ENCODE measurements around the gene WDR18. TPM values are rescaled to one million over a fixed set of nuclear protein-coding genes. Genes with fewer than 3 reads are reported as not detected.

The WDR18 gene
- polyA plus RNA-seq, 1 of the 3 experiments (the other 2 are of a cell fraction) = 47.9 TPM

Small RNA genes within 50 kb of the gene (small RNA-seq; reads per million reads assigned to genes)
- gene RNU6-2 = 0.11 to 68.0 (median 1.3) reads per million in 7 experiments

Other genes starting within 250 kb of the WDR18 start
- gene MISP, start 233.2 kb upstream of the WDR18 start, polyA plus RNA-seq (2012; rRNA removed) = 0.03 and 0.08 TPM in 2 replicates
- 172 and 243 TPM in 2 replicates for gene PTBP1, start 186.9 kb upstream of the WDR18 start, polyA plus RNA-seq (2012; rRNA removed)
- 1.5 and 1.6 TPM in 2 replicates for gene PLPPR3, start 162.4 kb upstream of the WDR18 start, polyA plus RNA-seq (2012; rRNA removed)
- gene AZU1, start 156.5 kb upstream of the WDR18 start, polyA plus RNA-seq (2012; rRNA removed) = 0.15 TPM in 2 replicates
- not detected in 2 replicates for gene PRTN3, start 143.3 kb upstream of the WDR18 start, polyA plus RNA-seq (2012; rRNA removed)
- not detected in 2 replicates for gene ELANE, start 132.0 kb upstream of the WDR18 start, polyA plus RNA-seq (2012; rRNA removed)
- gene CFD, start 124.7 kb upstream of the WDR18 start, polyA plus RNA-seq (2012; rRNA removed) = 2.5 and 3.2 TPM in 2 replicates
- 30.0 and 40.6 TPM in 2 replicates for gene MED16, start 91.2 kb upstream of the WDR18 start, polyA plus RNA-seq (2012; rRNA removed)
- gene RNU6-9, start 90.9 kb upstream of the WDR18 start, polyA plus RNA-seq (2012; rRNA removed) = not detected in 2 replicates
- gene R3HDM4, start 71.1 kb upstream of the WDR18 start, polyA plus RNA-seq (2012; rRNA removed) = 39.2 and 41.4 TPM in 2 replicates
- gene KISS1R, start 67.0 kb upstream of the WDR18 start, polyA plus RNA-seq (2012; rRNA removed) = not detected in 2 replicates
- 4.4 and 8.6 TPM in 2 replicates for gene ARID3A, start 58.3 kb upstream of the WDR18 start, polyA plus RNA-seq (2012; rRNA removed)
- 1.5 and 1.8 TPM in 2 replicates for gene GRIN3B, start 16.1 kb downstream of the WDR18 start, polyA plus RNA-seq (2012; rRNA removed)
- 138 and 145 TPM in 2 replicates for gene TMEM259, start 36.8 kb downstream of the WDR18 start, polyA plus RNA-seq (2012; rRNA removed)
- gene RNU6-2, start 37.2 kb downstream of the WDR18 start, polyA plus RNA-seq (2012; rRNA removed) = not detected in 2 replicates
- 152 and 279 TPM in 2 replicates for gene CNN2, start 42.3 kb downstream of the WDR18 start, polyA plus RNA-seq (2012; rRNA removed)
- gene ABCA7, start 55.8 kb downstream of the WDR18 start, polyA plus RNA-seq (2012; rRNA removed) = 7.8 and 8.3 TPM in 2 replicates
- 2.8 and 4.2 TPM in 2 replicates for gene ARHGAP45, start 82.8 kb downstream of the WDR18 start, polyA plus RNA-seq (2012; rRNA removed)
- 238 and 283 TPM in 2 replicates for gene POLR2E, start 111.0 kb downstream of the WDR18 start, polyA plus RNA-seq (2012; rRNA removed)
- gene GPX4, start 119.6 kb downstream of the WDR18 start, polyA plus RNA-seq (2012; rRNA removed) = 566 and 925 TPM in 2 replicates
- 15.7 and 18.3 TPM in 2 replicates for gene SBNO2, start 189.9 kb downstream of the WDR18 start, polyA plus RNA-seq (2012; rRNA removed)
- 53.5 and 55.5 TPM in 2 replicates for gene STK11, start 221.4 kb downstream of the WDR18 start, polyA plus RNA-seq (2012; rRNA removed)

All from SK-N-SH (cell line).